ENCODE data around the gene LAMA5. TPM values are rescaled to one million over a fixed set of nuclear protein-coding genes. Genes with fewer than 3 reads are reported as not detected.

Gene LAMA5
- total and polyA plus RNA-seq, 2 donors (not counting 1 experiment from before 2014, with no cell fraction given) = 52.9 to 83.5 TPM

GRCh38 chr20:62268228-62268900, 98.7 kb downstream of the LAMA5 start:
- Histone ChIP-seq H3K4me3 (ENCODE audit: control extremely low read depth in 1 of 5, extremely low read depth in 1 of 5, insufficient read depth in 1 of 5, low read depth in 2 of 5, low read length in 4 of 5) (no peak overlapping the region), H2AFZ (ENCODE audit: insufficient read depth, low read depth, low read length, poor library complexity, severe bottlenecking) (no peak overlapping the region), H3K79me2 (ENCODE audit: control insufficient read depth, insufficient read depth, low read length) (peaks cover 13% of the 10 kb centered on the region), H3K27me3 (replicated peaks in 1 of 4; ENCODE audit: control extremely low read depth in 1 of 4, control insufficient read depth in 3 of 4, insufficient read depth in 4 of 4, low read length in 3 of 4) (no peaks in the 10 kb centered on the region), H3K4me2 (replicated peaks; ENCODE audit: low read depth, low read length, poor library complexity, severe bottlenecking) (no peak overlapping the region), H4K20me1 (ENCODE audit: control insufficient read depth, insufficient read depth, low read length, poor library complexity, severe bottlenecking) (peaks cover 30% of the 10 kb centered on the region), H3K9ac (ENCODE audit: low read length) (no peak overlapping the region), H3K4me1 (ENCODE audit: control insufficient read depth in 2 of 2, insufficient read depth in 2 of 2, low read length in 2 of 2) (no peaks in the 10 kb centered on the region), H3K36me3 (replicated peaks in 1 of 2; ENCODE audit: control extremely low read depth in 1 of 2, control insufficient read depth in 1 of 2, extremely low read depth in 1 of 2, insufficient read depth in 2 of 2, low read length in 1 of 2) (peaks cover 0 to 72% of the 10 kb centered on the region in 2 experiments), H3K27ac (ENCODE audit: low read length in 2 of 2) (no peak overlapping the region), H3K9me3 (ENCODE audit: control extremely low read depth in 1 of 3, control insufficient read depth in 2 of 3, insufficient read depth in 1 of 3, low read length in 2 of 3) (peaks cover 0 to 6% (median 0%) of the 10 kb centered on the region in 3 donors)
- intact Hi-C loops (cut with micrococcal nuclease) = no loop called here
- no peaks in the 10 kb centered on the region for H3K27me3 Mint-ChIP-seq
- ATAC-seq (ENCODE audit: low read depth) (no peak), DNase-seq (no peak)
- no peaks in the 10 kb centered on the region for H3K9me3 Mint-ChIP-seq (ENCODE audit: insufficient read depth)
- no peak for TF ChIP-seq CTCF (IDR thresholded peaks at IDR 0.05)
- TF ChIP-seq EZH2 (IDR thresholded peaks at IDR 0.05; ENCODE audit: borderline replicate concordance, insufficient read depth, low read depth, low read length, poor library complexity, severe bottlenecking) = no peak
- peaks cover 1% of the 10 kb centered on the region for H3K4me1 Mint-ChIP-seq
- H3K27ac Mint-ChIP-seq = no peak overlapping the region
- POLR2A ChIA-PET = no interaction called here
- WGBS (ENCODE audit: insufficient coverage) = 75% methylated on average over 4 of the region's 7 CpGs
- no peak overlapping the region for H3K4me3 Mint-ChIP-seq
- CTCF ChIA-PET = interaction anchor here (0.6 to 0.9 kb wide), 2 partner anchors 18 to 32 kb away, joined by 3 to 4 read pairs; no protein-coding TSS in a partner anchor

GRCh38 chr20:62267543-62267942, 99.6 kb downstream of the LAMA5 start:
- CTCF ChIA-PET = no interaction called here

More at GRCh38 chr20:62267543-62267942, 99.6 kb downstream of the LAMA5 start:
- intact Hi-C loops (cut with micrococcal nuclease) = no loop called here
- H3K4me2 ChIP-seq (replicated peaks; ENCODE audit: low read depth, low read length, poor library complexity, severe bottlenecking) = no peak overlapping the region
- no peak overlapping the region for H3K4me3 Mint-ChIP-seq
- H4K20me1 ChIP-seq (ENCODE audit: control insufficient read depth, insufficient read depth, low read length, poor library complexity, severe bottlenecking) = peaks cover 36% of the 10 kb centered on the region
- 100% methylated on average over 5 of the region's 10 CpGs for WGBS (ENCODE audit: insufficient coverage)
- peaks cover 0 to 6% (median 0%) of the 10 kb centered on the region in 3 donors for H3K9me3 ChIP-seq (ENCODE audit: control extremely low read depth in 1 of 3, control insufficient read depth in 2 of 3, insufficient read depth in 1 of 3, low read length in 2 of 3)
- POLR2A ChIA-PET = no interaction called here
- DNase-seq (no peak), ATAC-seq (ENCODE audit: low read depth) (no peak)
- H3K9me3 Mint-ChIP-seq (ENCODE audit: insufficient read depth) = no peaks in the 10 kb centered on the region
- no peak overlapping the region for H3K4me3 ChIP-seq (ENCODE audit: control extremely low read depth in 1 of 5, extremely low read depth in 1 of 5, insufficient read depth in 1 of 5, low read depth in 2 of 5, low read length in 4 of 5)
- H3K27me3 Mint-ChIP-seq = no peaks in the 10 kb centered on the region
- no peak overlapping the region for H3K27ac ChIP-seq (ENCODE audit: low read length in 2 of 2)
- H3K79me2 ChIP-seq (ENCODE audit: control insufficient read depth, insufficient read depth, low read length) = peaks cover 20% of the 10 kb centered on the region
- no peak overlapping the region for H2AFZ ChIP-seq (ENCODE audit: insufficient read depth, low read depth, low read length, poor library complexity, severe bottlenecking)
- peaks cover 0 to 72% of the 10 kb centered on the region in 2 experiments for H3K36me3 ChIP-seq (replicated peaks in 1 of 2; ENCODE audit: control extremely low read depth in 1 of 2, control insufficient read depth in 1 of 2, extremely low read depth in 1 of 2, insufficient read depth in 2 of 2, low read length in 1 of 2)
- no peak overlapping the region for H3K9ac ChIP-seq (ENCODE audit: low read length)
- H3K4me1 Mint-ChIP-seq = no peaks in the 10 kb centered on the region
- H3K27ac Mint-ChIP-seq = no peak overlapping the region
- H3K27me3 ChIP-seq (replicated peaks in 1 of 4; ENCODE audit: control extremely low read depth in 1 of 4, control insufficient read depth in 3 of 4, insufficient read depth in 4 of 4, low read length in 3 of 4) = no peaks in the 10 kb centered on the region
- no peak for TF ChIP-seq CTCF (IDR thresholded peaks at IDR 0.05)
- TF ChIP-seq EZH2 (IDR thresholded peaks at IDR 0.05; ENCODE audit: borderline replicate concordance, insufficient read depth, low read depth, low read length, poor library complexity, severe bottlenecking) = no peak
- no peaks in the 10 kb centered on the region for H3K4me1 ChIP-seq (ENCODE audit: control insufficient read depth in 2 of 2, insufficient read depth in 2 of 2, low read length in 2 of 2)

All from B cell (primary cell).